NCI-H510A treated with DMSO at 0.1 percent for 48 hours (cell line): ENCODE measurements around the gene DVL3.
"Not testable (repeated sequence)": the region's sequence is repeated elsewhere in the genome, so short reads cannot be mapped to it uniquely, and the experiment has no call there.

ENCODE experiments used
- DNase-seq: peaks from one replicate; lab custom pipeline; 2025; lab: John Stamatoyannopoulos, UW

Gene DVL3

GRCh38 chr3:184155644-184156521 lies 706 bp downstream of the DVL3 start:
- no peak for DNase-seq

- no peak for DNase-seq
Measured at GRCh38 chr3:184156522-184156955, 1.4 kb downstream of the DVL3 start.

DNA sequence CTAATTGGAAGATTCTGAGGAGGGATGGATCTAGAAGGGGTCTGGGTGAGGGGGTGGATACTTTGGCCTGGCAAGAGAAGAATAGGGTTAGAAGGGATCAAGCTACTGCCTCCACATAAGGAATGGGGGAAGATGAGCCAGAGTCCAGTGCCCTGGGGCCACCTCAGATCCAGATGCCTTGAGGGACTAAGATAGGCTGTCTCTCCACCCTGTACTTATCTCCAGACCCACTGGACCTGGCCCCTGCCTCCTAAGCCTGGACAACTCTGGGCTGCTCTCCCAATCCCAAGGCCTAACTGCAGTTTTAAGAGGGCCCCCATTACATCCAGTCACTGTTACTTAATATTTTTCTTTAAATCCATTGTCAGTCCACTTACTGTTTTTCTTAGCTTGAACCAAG lies 2.0 kb downstream of the DVL3 start:
- no peak for DNase-seq

- DNase-seq, result no peak
Measured at GRCh38 chr3:184158404-184158803, 3.2 kb downstream of the DVL3 start.

GRCh38 chr3:184160456-184160855 lies 5.3 kb downstream of the DVL3 start:
- DNase-seq, result no peak

DNA sequence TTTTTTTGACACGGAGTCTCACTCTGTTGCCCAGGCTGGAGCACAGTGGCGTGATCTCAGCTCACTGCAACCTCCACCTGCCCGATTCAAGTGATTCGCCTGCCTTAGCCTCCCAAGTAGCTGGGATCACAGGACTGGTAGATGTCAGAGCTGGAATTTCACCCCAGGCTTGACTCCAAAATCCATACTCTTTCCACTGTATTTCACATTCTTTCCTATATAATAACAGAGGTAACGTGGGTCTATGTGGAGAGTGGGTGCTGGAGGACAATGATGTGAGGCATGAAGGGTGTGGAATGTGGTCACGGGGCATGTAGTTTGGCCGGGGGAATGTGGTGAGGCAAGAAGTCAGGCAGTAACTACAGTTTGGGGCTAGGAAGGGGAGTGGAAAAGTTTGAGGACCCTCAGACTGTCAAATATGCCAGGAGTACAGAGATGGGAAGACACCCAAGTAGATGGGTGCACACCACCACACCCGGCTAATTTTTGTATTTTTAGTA lies 7.4 kb downstream of the DVL3 start:
- DNase-seq, result not testable (repeated sequence)

GRCh38 chr3:184164648-184165330 lies 9.6 kb downstream of the DVL3 start:
- DNase-seq, result no peak

GRCh38 chr3:184165543-184165942 lies 10.4 kb downstream of the DVL3 start:
- DNase-seq, result no peak

DNA sequence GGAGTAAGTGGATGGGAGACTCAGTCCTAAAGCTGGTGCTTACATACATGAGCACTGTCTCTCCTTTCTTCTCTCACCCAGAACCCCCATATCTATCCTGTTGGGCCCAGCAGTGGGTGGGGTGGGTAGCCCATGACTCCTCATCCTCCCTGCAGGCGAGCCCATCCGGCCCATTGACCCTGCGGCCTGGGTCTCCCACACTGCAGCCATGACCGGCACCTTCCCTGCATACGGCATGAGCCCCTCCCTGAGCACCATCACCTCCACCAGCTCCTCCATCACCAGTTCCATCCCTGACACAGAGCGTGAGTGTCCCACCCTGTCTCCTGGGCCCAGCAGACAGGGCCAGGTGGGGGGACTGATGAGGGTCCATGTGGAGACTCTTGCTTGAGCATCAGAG lies 11.5 kb downstream of the DVL3 start:
- DNase-seq, result no peak

DNA sequence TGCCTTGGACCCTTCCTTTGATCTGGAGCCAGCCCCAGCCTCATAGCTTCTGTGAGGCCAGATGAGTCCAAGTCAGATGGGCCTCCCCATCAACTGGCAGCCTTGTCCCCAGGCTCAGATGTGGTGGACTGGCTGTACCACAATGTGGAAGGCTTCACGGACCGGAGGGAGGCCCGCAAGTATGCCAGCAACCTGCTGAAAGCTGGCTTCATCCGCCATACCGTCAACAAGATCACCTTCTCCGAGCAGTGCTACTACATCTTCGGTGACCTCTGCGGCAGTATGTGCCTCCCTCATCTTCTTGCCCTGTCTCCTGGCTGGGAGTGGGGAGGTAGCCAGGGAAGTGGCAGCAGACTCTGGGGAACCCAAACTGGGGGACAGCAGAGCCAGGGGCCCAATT lies 12.6 kb downstream of the DVL3 start:
- DNase-seq, result no peak

DNA sequence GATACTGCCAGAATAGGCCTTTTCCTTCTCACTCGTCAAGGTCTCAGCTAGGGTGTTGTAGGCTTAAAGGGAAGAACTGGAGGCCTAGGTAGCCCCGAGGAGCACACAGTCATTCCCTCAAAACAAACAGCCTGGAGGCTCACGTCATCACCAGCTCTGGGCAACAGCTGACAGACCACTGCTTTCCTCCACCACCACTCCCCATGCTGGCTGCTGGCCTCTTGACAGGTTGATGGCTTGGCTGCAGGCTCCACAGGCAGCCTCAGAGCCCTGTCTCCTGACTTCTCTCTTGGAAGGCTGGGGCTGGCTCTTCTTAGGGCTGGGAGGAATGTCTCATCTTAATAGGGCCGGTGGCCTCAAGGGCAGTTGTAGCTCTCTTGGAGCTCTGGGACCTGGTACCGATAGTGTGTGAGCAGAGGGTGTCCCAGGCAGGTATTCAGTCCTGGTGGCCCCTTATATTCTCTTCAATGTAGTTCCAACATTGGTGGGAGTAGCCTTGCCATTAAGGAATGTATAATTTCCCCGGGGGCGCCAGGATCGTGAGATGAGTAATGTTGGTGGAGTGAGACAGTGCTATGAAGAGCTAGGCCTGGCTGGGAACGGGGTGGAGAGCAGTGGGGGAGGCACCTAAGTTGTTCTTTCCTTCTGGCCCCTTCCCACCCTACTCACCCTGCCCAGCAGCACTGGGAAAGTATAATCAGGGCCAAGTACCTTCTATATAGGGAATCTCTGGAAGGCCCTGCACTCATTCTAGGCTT lies 13.4 kb downstream of the DVL3 start:
- no peak for DNase-seq

GRCh38 chr3:184169896-184170875 lies 15.0 kb downstream of the DVL3 start:
- no peak for DNase-seq

DNA sequence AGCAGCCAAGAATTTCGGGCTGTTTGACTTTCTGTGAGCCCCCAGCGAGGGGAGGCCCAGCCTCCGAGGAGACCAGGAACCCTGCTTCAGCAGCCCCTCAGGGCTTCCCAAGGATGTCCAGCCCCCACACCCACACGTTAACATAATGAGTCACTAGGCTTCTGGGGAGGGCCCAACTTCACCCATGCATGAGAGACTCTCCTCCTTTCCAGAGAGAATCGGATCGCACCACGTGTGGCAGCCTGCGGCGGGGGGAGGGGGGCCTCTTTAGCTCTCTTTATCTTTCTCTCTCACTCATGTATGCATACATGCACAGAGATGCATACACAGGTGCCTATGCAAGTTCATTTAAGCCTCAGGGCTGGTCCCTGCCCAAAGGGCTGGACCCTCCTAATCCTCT lies 16.4 kb downstream of the DVL3 start:
- DNase-seq, result no peak

DNA sequence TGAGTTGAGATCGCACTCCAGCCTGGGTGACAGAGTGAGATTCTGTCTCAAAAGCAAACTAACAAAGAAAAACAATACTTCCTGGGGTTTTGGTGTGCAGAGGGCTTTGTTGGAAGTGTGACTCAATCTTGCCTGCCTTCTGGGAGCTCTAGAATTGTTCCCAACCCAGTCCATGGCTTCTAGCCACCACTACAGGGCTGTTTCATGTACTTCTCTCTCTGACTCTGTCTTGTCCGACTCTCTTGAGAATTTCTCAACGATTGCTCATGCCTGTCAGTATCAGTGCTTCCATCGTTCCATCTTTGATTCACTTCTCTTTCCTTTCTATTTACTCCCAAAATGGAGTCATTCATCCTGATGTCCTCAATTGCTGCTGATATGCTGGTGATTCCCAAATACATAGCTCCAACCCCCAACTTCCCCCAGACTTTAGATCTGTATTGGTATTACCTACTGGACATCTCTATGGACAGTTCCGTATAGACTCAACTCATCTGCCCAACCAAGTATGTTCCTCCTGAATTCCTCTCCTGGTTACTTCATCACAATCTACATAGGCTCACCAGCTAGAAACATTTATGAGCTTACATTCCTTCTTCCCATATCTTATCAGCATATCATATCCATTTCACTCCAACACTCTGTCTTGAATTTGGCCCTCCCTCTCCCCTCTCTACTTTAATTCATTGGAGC lies 17.6 kb downstream of the DVL3 start:
- DNase-seq, result no peak

DNA sequence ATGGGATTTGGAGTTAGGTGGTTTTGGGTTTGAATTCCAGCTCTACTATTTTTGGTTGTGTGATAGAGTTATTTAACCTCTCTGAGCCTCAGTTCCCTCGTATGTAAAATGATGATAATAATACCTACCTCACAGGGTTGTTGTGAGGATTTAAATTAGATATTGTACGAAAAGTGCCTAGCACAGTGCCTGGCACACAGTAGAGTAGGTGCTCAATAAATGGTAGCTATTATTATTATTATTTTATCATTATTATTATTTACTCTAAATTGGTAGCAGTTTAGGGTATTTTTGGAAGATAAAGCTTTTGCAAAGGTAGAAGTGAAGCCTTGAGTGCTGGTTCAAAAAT lies 18.2 kb downstream of the DVL3 start:
- no peak for DNase-seq

DNA sequence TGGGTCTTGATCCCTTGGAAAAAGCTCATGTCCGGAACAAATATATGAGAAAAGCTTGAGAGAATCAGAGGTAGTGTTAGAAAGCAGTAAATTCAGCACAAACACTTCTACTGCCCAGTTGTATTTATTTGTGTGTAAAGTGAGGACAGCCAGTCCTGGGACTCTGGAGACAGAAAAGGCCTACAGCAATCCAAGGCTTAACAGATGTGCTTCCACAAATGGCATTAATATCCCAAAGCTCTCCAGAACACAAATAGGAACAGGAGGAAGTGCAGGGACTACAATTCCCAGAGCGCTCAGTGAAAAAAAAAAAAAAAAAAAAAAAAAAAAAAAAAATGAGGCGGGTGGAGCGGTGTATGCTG lies 19.1 kb downstream of the DVL3 start:
- DNase-seq, result no peak

GRCh38 chr3:184174646-184175492 lies 19.7 kb downstream of the DVL3 start, which contains the start of gene AP2M1:
Gene AP2M1 (plus strand): TSS chr3:184174855. CDS start chr3:184176994, 2,139 bp downstream.
- DNase-seq, result peak; percentile 97

DNA sequence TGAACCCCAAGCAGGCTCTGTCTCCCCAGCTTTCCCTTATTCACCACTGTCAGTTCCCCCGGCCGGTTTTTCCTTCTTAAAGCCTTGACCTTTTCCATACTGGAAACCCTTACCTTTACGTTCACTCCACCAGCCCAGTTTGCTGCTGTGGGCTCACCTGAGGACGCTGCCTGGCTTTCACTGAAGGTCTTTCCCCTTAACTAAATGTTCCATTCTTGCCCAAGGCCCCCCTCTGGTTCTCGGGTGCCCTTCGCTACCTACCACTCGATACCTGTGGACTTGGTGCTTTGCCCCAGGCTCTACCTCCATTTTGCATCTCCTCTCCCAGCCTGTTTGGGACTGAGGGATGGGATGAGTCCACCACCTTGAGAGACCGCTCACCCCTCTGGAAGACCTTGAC lies 20.3 kb downstream of the DVL3 start:
- no peak for DNase-seq

DNA sequence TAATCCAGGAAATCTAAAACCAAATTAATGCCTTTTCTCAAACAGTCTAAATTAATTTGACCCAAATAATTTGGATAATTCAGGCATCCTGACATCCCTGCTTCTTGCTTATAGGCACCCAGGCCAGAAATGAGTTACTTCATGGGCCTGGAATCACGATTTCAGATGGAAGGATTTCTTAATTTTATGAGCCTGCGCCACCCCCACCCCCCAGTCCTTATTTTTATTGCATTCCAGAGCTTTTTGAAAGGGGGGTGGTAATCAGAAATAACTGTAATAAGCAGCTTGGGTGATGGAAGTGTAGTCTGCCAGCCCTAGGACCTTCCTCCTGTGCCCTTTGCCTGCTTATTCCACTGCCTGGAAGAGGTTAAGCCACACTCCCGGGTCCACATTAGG lies 20.8 kb downstream of the DVL3 start:
- no peak for DNase-seq
